ENCODE measurements around the gene KMT2B.
A peak's percentile ranks its signal among the peaks of the same experiment; 100 is the strongest.

KMT2B gene

DNA sequence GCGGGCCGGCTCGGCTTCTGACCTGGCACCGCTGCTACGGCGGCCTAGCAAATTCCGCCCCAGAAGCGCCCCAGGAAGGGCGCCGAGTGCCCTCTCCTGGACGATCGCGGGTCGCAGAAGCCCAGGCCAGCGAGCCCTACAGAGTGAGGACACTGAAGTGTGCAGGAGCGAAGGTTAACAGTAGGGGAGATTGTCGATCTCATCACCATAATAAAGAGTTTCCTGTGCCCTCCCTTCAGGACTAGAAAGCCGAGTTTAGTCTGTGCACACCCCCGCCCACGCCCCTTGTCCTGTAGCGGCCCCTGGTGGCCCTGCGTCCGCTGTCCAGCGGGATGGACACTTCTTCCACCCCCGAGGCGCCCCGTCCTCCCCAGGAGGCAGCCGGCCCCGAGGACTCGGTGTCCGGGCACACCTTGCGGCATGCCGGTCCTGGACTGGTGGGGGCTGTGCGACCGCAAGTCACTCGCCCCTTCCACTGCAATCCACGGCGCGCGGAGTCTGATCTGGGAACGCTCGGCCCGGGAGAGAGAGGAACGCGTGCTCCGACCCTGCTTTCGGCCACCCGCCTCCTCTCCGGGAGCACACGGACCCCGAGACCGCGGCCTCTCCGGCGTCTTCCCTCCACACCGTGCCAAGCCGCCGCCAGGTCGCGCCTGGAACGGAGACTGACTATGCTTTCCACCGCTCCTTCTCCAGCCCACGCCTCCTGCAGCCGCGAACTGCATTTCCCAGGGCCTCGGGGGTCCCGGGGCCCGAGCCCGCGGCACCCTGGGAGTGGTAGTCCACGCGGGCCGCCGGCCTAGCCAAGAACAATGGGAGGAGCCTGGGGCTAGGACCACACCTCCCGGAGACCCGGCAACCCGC is 770 bp upstream of the KMT2B start (continued):
- no peak for TF ChIP-seq HOXA7 (CRISPR knock-in tag; IDR thresholded peaks at IDR 0.05; ENCODE audit: borderline replicate concordance)
- TF ChIP-seq ZNF133 (tag by site-specific recombination; IDR thresholded peaks at IDR 0.05) = 0 out of 2 replicates have a peak, but pooled peaks have one; percentile 55
- TF ChIP-seq ZNF239 (tag by site-specific recombination; IDR thresholded peaks at IDR 0.05) = peak; percentile 68; the same call in 1 of the 2 replicates
- TF ChIP-seq ZNF121 (tag by site-specific recombination; IDR thresholded peaks at IDR 0.05) = peak; percentile 70; the same call in 1 of the 2 replicates
- peak; percentile 98 for TF ChIP-seq ZBTB8A (tag by site-specific recombination; IDR thresholded peaks at IDR 0.05)
- TF ChIP-seq ZNF555 (tag by site-specific recombination; conservative IDR thresholded peaks at IDR 0.05) = no peak
- TF ChIP-seq ZNF114 (tag by site-specific recombination; IDR thresholded peaks at IDR 0.05) = no peak
- peak; percentile 57; the same call in 1 of the 2 replicates for TF ChIP-seq ZNF146 (tag by site-specific recombination; IDR thresholded peaks at IDR 0.05)
- no peak for TF ChIP-seq FEZF1 (tag by site-specific recombination; IDR thresholded peaks at IDR 0.05)
- peak; percentile 48 for TF ChIP-seq INSM2 (tag by site-specific recombination; IDR thresholded peaks at IDR 0.05)
- TF ChIP-seq GLIS1 (tag by site-specific recombination; IDR thresholded peaks at IDR 0.05) = no peak; the same call in none of the 2 replicates
- no peak for TF ChIP-seq ZNF184 (tag by site-specific recombination; IDR thresholded peaks at IDR 0.05)
- no peak for TF ChIP-seq ZNF558 (tag by site-specific recombination; IDR thresholded peaks at IDR 0.05)
- TF ChIP-seq ZNF654 (tag by site-specific recombination; IDR thresholded peaks at IDR 0.05; ENCODE audit: low read depth) = peak; percentile 93
- no peak for TF ChIP-seq ZNF169 (tag by site-specific recombination; IDR thresholded peaks at IDR 0.05)
- TF ChIP-seq ZNF76 (tag by site-specific recombination; IDR thresholded peaks at IDR 0.05; ENCODE audit: borderline replicate concordance, low read depth) = peak; percentile 100
- peak; percentile 83 for TF ChIP-seq ZIC2 (tag by site-specific recombination; IDR thresholded peaks at IDR 0.05)
- TF ChIP-seq ZNF571 (tag by site-specific recombination; IDR thresholded peaks at IDR 0.05) = no peak
- TF ChIP-seq ZNF560 (tag by site-specific recombination; IDR thresholded peaks at IDR 0.05; ENCODE audit: borderline replicate concordance) = no peak
- TF ChIP-seq YY2 (tag by site-specific recombination; IDR thresholded peaks at IDR 0.05) = peak; percentile 53; the same call in 1 of the 2 replicates
- TF ChIP-seq, protein P1, sequence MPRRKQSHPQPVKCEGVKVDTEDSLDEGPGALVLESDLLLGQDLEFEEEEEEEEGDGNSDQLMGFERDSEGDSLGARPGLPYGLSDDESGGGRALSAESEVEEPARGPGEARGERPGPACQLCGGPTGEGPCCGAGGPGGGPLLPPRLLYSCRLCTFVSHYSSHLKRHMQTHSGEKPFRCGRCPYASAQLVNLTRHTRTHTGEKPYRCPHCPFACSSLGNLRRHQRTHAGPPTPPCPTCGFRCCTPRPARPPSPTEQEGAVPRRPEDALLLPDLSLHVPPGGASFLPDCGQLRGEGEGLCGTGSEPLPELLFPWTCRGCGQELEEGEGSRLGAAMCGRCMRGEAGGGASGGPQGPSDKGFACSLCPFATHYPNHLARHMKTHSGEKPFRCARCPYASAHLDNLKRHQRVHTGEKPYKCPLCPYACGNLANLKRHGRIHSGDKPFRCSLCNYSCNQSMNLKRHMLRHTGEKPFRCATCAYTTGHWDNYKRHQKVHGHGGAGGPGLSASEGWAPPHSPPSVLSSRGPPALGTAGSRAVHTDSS (tag by site-specific recombination; IDR thresholded peaks at IDR 0.05) = peak; percentile 48; the same call in 1 of the 2 replicates
- peak; percentile 97 for TF ChIP-seq ZFP37 (tag by site-specific recombination; IDR thresholded peaks at IDR 0.05)
- peak; percentile 68 for TF ChIP-seq ZSCAN5A (tag by site-specific recombination; IDR thresholded peaks at IDR 0.05)
- no peak for TF ChIP-seq ZNF175 (tag by site-specific recombination; IDR thresholded peaks at IDR 0.05)
- TF ChIP-seq ZNF791 (tag by site-specific recombination; IDR thresholded peaks at IDR 0.05) = no peak
- no peak for TF ChIP-seq ZNF350 (tag by site-specific recombination; IDR thresholded peaks at IDR 0.05)
- TF ChIP-seq ZNF214 (tag by site-specific recombination; IDR thresholded peaks at IDR 0.05; ENCODE audit: borderline replicate concordance) = no peak
- no peak for TF ChIP-seq ZNF426 (tag by site-specific recombination; IDR thresholded peaks at IDR 0.05)
- TF ChIP-seq ZNF785 (tag by site-specific recombination; IDR thresholded peaks at IDR 0.05) = peak; percentile 91; the same call in 1 of the 2 replicates
- no peak for TF ChIP-seq ZNF837 (tag by site-specific recombination; IDR thresholded peaks at IDR 0.05)
- peak; percentile 85; the same call in 1 of the 2 replicates for TF ChIP-seq TRIM28 (IDR thresholded peaks at IDR 0.05; ENCODE audit: borderline replicate concordance, low read length)
- TF ChIP-seq, protein P2, sequence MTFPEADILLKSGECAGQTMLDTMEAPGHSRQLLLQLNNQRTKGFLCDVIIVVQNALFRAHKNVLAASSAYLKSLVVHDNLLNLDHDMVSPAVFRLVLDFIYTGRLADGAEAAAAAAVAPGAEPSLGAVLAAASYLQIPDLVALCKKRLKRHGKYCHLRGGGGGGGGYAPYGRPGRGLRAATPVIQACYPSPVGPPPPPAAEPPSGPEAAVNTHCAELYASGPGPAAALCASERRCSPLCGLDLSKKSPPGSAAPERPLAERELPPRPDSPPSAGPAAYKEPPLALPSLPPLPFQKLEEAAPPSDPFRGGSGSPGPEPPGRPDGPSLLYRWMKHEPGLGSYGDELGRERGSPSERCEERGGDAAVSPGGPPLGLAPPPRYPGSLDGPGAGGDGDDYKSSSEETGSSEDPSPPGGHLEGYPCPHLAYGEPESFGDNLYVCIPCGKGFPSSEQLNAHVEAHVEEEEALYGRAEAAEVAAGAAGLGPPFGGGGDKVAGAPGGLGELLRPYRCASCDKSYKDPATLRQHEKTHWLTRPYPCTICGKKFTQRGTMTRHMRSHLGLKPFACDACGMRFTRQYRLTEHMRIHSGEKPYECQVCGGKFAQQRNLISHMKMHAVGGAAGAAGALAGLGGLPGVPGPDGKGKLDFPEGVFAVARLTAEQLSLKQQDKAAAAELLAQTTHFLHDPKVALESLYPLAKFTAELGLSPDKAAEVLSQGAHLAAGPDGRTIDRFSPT (tag by site-specific recombination; IDR thresholded peaks at IDR 0.05) = peak; percentile 63
- TF ChIP-seq BCL11A (tag by site-specific recombination; IDR thresholded peaks at IDR 0.05; ENCODE audit: low read depth) = peak; percentile 95
- no peak for TF ChIP-seq ZNF621 (tag by site-specific recombination; IDR thresholded peaks at IDR 0.05)
- TF ChIP-seq ZFP69B (tag by site-specific recombination; IDR thresholded peaks at IDR 0.05) = peak; percentile 75
- peak; percentile 96 for TF ChIP-seq KLF8 (tag by site-specific recombination; IDR thresholded peaks at IDR 0.05)
